Measurements from ENCODE around the gene DLL1.

Gene DLL1

DNA sequence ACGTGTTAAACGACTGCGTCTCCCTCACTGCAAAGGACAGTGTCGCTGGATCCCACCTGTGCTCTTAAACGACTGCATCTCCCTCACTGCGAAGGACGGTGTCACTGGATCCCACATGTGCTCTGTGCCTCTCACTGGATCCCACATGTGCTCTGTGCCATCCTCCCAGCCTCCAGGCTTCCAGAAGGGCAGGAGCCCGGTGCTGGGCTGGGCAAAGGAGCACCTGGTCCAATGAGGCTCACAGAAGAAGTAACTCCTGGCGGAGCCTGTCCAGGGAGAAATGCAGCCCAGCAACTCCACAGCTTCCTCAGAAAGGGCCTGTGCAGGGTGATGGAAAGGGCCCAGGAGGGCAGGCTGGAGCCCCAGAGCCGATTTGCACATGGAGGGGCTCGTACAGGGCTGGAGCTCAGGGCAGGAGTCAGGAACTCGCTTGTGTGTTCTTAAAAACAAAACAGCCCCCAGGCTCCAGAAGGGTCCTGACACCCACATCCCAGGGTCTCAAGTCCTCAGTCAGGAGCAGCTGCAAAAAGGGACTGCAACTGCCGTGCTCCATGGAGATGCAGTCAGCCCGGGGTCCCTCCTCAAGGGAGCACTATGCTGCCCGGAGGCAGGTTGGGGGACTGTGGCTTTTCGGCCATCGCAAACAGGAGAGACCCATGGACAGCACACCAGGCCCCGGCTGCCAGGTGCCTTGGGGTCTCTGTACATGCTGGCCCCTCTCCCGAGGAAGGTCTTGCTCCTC, 52.7 kb downstream of the DLL1 start:
- Histone ChIP-seq H3K4me1 (ENCODE audit: low read length) (no peaks in the 10 kb centered on the region), H3K4me2 (ENCODE audit: low read depth, low read length) (no peak overlapping the region), H3K36me3 (replicated peaks; ENCODE audit: insufficient read depth, low read length) (no peaks in the 10 kb centered on the region), H2AFZ (ENCODE audit: low read length) (no peak overlapping the region), H3K9me2 (replicated peaks; ENCODE audit: insufficient read depth, low read length) (no peaks in the 10 kb centered on the region), H4K20me1 (ENCODE audit: insufficient read depth, low read length) (no peaks in the 10 kb centered on the region), H3F3A (ENCODE audit: insufficient read depth, low read length) (no peaks in the 10 kb centered on the region), H3K4me3 (ENCODE audit: low read length) (no peak overlapping the region), H3K27me3 (replicated peaks; ENCODE audit: insufficient read depth, low read length) (no peaks in the 10 kb centered on the region), H3K9ac (ENCODE audit: low read length) (no peak overlapping the region), H3K27ac (ENCODE audit: low read length) (no peak overlapping the region), H3K79me2 (ENCODE audit: low read length) (no peaks in the 10 kb centered on the region), H3K9me3 (replicated peaks; ENCODE audit: insufficient read depth, low read length) (no peaks in the 10 kb centered on the region)
- DNase-seq = no peak
- TF ChIP-seq, protein P1, sequence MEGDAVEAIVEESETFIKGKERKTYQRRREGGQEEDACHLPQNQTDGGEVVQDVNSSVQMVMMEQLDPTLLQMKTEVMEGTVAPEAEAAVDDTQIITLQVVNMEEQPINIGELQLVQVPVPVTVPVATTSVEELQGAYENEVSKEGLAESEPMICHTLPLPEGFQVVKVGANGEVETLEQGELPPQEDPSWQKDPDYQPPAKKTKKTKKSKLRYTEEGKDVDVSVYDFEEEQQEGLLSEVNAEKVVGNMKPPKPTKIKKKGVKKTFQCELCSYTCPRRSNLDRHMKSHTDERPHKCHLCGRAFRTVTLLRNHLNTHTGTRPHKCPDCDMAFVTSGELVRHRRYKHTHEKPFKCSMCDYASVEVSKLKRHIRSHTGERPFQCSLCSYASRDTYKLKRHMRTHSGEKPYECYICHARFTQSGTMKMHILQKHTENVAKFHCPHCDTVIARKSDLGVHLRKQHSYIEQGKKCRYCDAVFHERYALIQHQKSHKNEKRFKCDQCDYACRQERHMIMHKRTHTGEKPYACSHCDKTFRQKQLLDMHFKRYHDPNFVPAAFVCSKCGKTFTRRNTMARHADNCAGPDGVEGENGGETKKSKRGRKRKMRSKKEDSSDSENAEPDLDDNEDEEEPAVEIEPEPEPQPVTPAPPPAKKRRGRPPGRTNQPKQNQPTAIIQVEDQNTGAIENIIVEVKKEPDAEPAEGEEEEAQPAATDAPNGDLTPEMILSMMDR (IDR thresholded peaks at IDR 0.05; ENCODE audit: low read length) = no peak
- no peak for TF ChIP-seq EZH2 (optimal IDR thresholded peaks at IDR 0.05; ENCODE audit: low read depth, low read length)
- no peak for TF ChIP-seq EZH2phosphoT487 (IDR thresholded peaks at IDR 0.05; ENCODE audit: low read length)

DNA sequence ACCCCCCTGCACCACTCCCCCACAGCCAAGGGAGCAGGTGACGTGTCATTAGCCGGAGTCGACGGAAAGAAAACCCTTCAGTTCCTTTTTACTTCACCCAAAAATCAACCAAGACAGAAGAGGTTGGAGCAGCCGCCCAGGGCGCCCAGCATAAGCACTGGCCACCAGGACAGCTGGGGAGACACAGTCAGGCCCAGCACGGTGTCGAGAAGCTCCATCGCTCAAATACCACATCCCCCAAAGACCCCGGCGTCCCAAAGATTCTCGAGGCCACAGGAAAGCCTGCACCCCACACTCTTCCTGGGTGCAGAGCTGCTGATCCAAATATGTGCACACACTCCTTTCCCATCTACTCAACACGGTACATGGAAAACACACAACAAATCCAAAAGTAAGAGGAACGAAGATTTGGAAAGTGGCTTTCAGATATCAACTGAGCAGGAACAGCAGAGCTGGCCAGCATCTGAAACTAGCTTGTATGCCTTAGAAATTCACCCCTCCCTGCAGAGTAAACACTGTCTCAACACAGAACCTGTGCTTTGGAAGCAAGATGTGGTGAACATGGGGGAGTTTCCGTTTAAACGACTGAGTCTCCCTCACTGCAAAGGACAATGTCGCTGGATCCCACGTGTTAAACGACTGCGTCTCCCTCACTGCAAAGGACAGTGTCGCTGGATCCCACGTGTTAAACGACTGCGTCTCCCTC, 54.6 kb downstream of the DLL1 start:
- TF ChIP-seq, protein P1 (IDR thresholded peaks at IDR 0.05; ENCODE audit: low read length) = no peak
- TF ChIP-seq EZH2phosphoT487 (IDR thresholded peaks at IDR 0.05; ENCODE audit: low read length) (no peak), EZH2 (optimal IDR thresholded peaks at IDR 0.05; ENCODE audit: low read depth, low read length) (no peak)
- Histone ChIP-seq H3K4me2 (ENCODE audit: low read depth, low read length) (no peak overlapping the region), H3K36me3 (replicated peaks; ENCODE audit: insufficient read depth, low read length) (no peaks in the 10 kb centered on the region), H3K27me3 (replicated peaks; ENCODE audit: insufficient read depth, low read length) (no peaks in the 10 kb centered on the region; the same call in 1 of the 2 replicates), H3F3A (ENCODE audit: insufficient read depth, low read length) (no peaks in the 10 kb centered on the region), H3K79me2 (ENCODE audit: low read length) (no peaks in the 10 kb centered on the region), H4K20me1 (ENCODE audit: insufficient read depth, low read length) (no peaks in the 10 kb centered on the region), H3K9ac (ENCODE audit: low read length) (no peak overlapping the region), H3K9me3 (replicated peaks; ENCODE audit: insufficient read depth, low read length) (no peaks in the 10 kb centered on the region), H3K9me2 (replicated peaks; ENCODE audit: insufficient read depth, low read length) (no peaks in the 10 kb centered on the region), H2AFZ (ENCODE audit: low read length) (no peak overlapping the region), H3K27ac (ENCODE audit: low read length) (no peak overlapping the region), H3K4me1 (ENCODE audit: low read length) (no peaks in the 10 kb centered on the region), H3K4me3 (ENCODE audit: low read length) (no peak overlapping the region)
- no peak for DNase-seq

DNA sequence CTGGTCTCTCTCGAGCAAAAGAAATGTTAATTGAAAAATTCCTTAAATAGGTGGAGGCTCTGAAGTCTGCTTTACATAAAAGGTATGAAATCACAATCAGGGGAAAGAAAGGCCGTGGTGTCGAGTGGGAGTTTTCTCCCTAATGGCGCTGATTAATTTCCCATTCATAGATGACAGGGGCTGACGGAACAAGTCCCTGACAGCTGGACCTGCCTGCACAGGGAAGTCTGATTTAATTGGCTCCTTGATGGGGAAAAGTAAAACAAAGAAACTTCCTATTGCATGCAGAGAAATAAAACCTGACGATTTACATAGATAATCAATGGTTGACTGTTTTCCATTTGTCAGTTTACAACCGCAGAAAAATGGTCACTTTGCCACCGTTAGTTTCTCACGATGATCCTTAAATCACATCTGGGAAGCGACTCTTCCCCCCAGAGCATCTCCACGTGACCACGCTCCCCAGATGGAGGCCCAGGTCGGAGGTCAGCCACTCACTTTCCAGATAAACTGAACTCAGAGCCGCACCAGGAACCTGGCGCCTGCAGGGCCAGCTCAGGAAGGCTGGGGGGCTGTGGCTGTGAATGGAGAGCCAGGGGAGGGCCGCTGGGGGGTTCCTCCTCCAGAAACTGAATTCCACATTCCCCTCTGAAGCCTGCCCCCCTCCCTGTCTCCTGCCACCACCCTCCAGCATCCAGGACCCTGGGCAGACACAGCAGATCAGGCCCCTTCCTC, 55.3 kb downstream of the DLL1 start:
- no peak overlapping the region for H3K4me2 ChIP-seq (ENCODE audit: low read depth, low read length)
- H3F3A ChIP-seq (ENCODE audit: insufficient read depth, low read length) = no peaks in the 10 kb centered on the region
- no peak overlapping the region for H2AFZ ChIP-seq (ENCODE audit: low read length)
- H3K9ac ChIP-seq (ENCODE audit: low read length) = no peak overlapping the region
- H3K9me3 ChIP-seq (replicated peaks; ENCODE audit: insufficient read depth, low read length) = no peaks in the 10 kb centered on the region
- no peaks in the 10 kb centered on the region for H4K20me1 ChIP-seq (ENCODE audit: insufficient read depth, low read length)
- no peaks in the 10 kb centered on the region for H3K79me2 ChIP-seq (ENCODE audit: low read length)
- no peaks in the 10 kb centered on the region for H3K4me1 ChIP-seq (ENCODE audit: low read length)
- H3K27ac ChIP-seq (ENCODE audit: low read length) = no peak overlapping the region
- no peaks in the 10 kb centered on the region for H3K9me2 ChIP-seq (replicated peaks; ENCODE audit: insufficient read depth, low read length)
- H3K36me3 ChIP-seq (replicated peaks; ENCODE audit: insufficient read depth, low read length) = no peaks in the 10 kb centered on the region
- no peak for DNase-seq
- no peaks in the 10 kb centered on the region; the same call in 1 of the 2 replicates for H3K27me3 ChIP-seq (replicated peaks; ENCODE audit: insufficient read depth, low read length)
- TF ChIP-seq EZH2phosphoT487 (IDR thresholded peaks at IDR 0.05; ENCODE audit: low read length) (no peak), EZH2 (optimal IDR thresholded peaks at IDR 0.05; ENCODE audit: low read depth, low read length) (no peak)
- TF ChIP-seq, protein P1 (IDR thresholded peaks at IDR 0.05; ENCODE audit: low read length) = no peak
- H3K4me3 ChIP-seq (ENCODE audit: low read length) = no peak overlapping the region

Measured in MM.1S (cell line).